Trophoblast cell (in vitro differentiated cells and primary cell): ENCODE data around the gene BAIAP2.
"Not testable (repeated sequence)": the region's sequence is repeated elsewhere in the genome, so short reads cannot be mapped to it uniquely, and the experiment has no call there.

Experiments used
- DNase-seq, 2 donors: peaks; one replicate each; pipeline ENCODE4 v3.0.0-alpha.2; 2016
- H2AFZ ChIP-seq: 2 replicates; pipeline ENCODE4 v1.6.1; 2013; ENCODE audit warnings: low read length, moderate library complexity, mild to moderate bottlenecking; ENCODE audit not compliant: insufficient read depth, poor library complexity
- H2AK5ac ChIP-seq: 2 replicates; pipeline ENCODE4 v1.6.1; 2013; ENCODE audit warnings: mild to moderate bottlenecking, low read length
- H2BK120ac ChIP-seq: 2 replicates; pipeline ENCODE4 v1.6.1; 2013; ENCODE audit warnings: low read length, mild to moderate bottlenecking, moderate library complexity; ENCODE audit not compliant: insufficient read depth, poor library complexity
- H2BK12ac ChIP-seq: 2 replicates; pipeline ENCODE4 v1.6.1; 2013; ENCODE audit warnings: mild to moderate bottlenecking, low read length, moderate library complexity
- H2BK5ac ChIP-seq: 2 replicates; pipeline ENCODE4 v1.6.1; 2013; ENCODE audit warnings: low read length, low read depth, moderate library complexity, mild to moderate bottlenecking; ENCODE audit not compliant: poor library complexity
- H3K14ac ChIP-seq: 2 replicates; pipeline ENCODE4 v1.6.1; 2013; ENCODE audit warnings: mild to moderate bottlenecking, low read length
- H3K18ac ChIP-seq: 2 replicates; pipeline ENCODE4 v1.6.1; 2013; ENCODE audit warnings: mild to moderate bottlenecking, low read length
- H3K23ac ChIP-seq: 2 replicates; pipeline ENCODE4 v1.6.1; 2013; ENCODE audit warnings: low read length
- H3K27ac ChIP-seq: 2 replicates; pipeline ENCODE4 v1.5.1; 2013; ENCODE audit warnings: low read depth, mild to moderate bottlenecking, inconsistent platforms, low read length, moderate library complexity
- H3K27me3 ChIP-seq: 2 replicates; pipeline ENCODE4 v1.6.1; 2013; ENCODE audit warnings: inconsistent platforms, mild to moderate bottlenecking, low read length, moderate library complexity; ENCODE audit not compliant: insufficient read depth
- H3K36me3 ChIP-seq, 2 experiments: 1 replicate in 1 of 2; 2 replicates in 1 of 2; pipeline ENCODE4 v1.6.1; 2013; ENCODE audit warnings: low read length in 2 of 2, mild to moderate bottlenecking in 2 of 2, moderate library complexity in 1 of 2; ENCODE audit not compliant: insufficient read depth in 2 of 2, control insufficient read depth in 1 of 2
- H3K4ac ChIP-seq: 2 replicates; pipeline ENCODE4 v1.6.1; 2013; ENCODE audit warnings: low read depth, mild to moderate bottlenecking, low read length, moderate library complexity
- H3K4me1 ChIP-seq, 2 experiments: 1 replicate in 1 of 2; 2 replicates in 1 of 2; pipeline ENCODE4 v1.6.1; 2013; ENCODE audit warnings: low read length in 2 of 2, mild to moderate bottlenecking in 2 of 2, moderate library complexity in 1 of 2; ENCODE audit not compliant: insufficient read depth in 2 of 2, control insufficient read depth in 1 of 2
- H3K4me2 ChIP-seq: 2 replicates; pipeline ENCODE4 v1.6.1; 2013; ENCODE audit warnings: inconsistent platforms, mild to moderate bottlenecking, low read length, moderate library complexity
- H3K4me3 ChIP-seq: 2 replicates; pipeline ENCODE4 v1.5.1; 2013; ENCODE audit warnings: mild to moderate bottlenecking, low read depth, low read length, inconsistent platforms
- H3K79me1 ChIP-seq: one replicate; pipeline ENCODE4 v1.6.1; 2013; ENCODE audit warnings: low read length
- H3K79me2 ChIP-seq: 2 replicates; pipeline ENCODE4 v1.6.1; 2013; ENCODE audit warnings: low read length, mild to moderate bottlenecking; ENCODE audit not compliant: control insufficient read depth, insufficient read depth, poor library complexity
- H3K9ac ChIP-seq: 2 replicates; pipeline ENCODE4 v1.6.1; 2013; ENCODE audit warnings: mild to moderate bottlenecking, low read length
- H3K9me3 ChIP-seq: 2 replicates; pipeline ENCODE4 v1.6.1; 2013; ENCODE audit warnings: low read depth, mild to moderate bottlenecking, control low read depth, inconsistent platforms, low read length; ENCODE audit not compliant: insufficient read depth
- H4K12ac ChIP-seq: 2 replicates; pipeline ENCODE4 v1.6.1; 2013; ENCODE audit warnings: low read depth, mild to moderate bottlenecking, low read length, moderate library complexity
- H4K8ac ChIP-seq: 2 replicates; pipeline ENCODE4 v1.6.1; 2013; ENCODE audit warnings: low read depth, mild to moderate bottlenecking, low read length, moderate library complexity
- H4K91ac ChIP-seq: one replicate; pipeline ENCODE4 v1.6.1; 2013; ENCODE audit warnings: low read depth, mild to moderate bottlenecking, low read length, moderate library complexity
- WGBS: extraction: QIAGEN DNeasy Blood & Tissue Kit; methylation state at CpG from one replicate; pipeline ENCODE4 v1.1.7; 2013; ENCODE audit warnings: missing lambda C conversion rate; ENCODE audit not compliant: insufficient read length, insufficient coverage; ENCODE audit errors: extremely low coverage; 5-methylcytosine and 5-hydroxymethylcytosine counted together

BAIAP2 gene

DNA sequence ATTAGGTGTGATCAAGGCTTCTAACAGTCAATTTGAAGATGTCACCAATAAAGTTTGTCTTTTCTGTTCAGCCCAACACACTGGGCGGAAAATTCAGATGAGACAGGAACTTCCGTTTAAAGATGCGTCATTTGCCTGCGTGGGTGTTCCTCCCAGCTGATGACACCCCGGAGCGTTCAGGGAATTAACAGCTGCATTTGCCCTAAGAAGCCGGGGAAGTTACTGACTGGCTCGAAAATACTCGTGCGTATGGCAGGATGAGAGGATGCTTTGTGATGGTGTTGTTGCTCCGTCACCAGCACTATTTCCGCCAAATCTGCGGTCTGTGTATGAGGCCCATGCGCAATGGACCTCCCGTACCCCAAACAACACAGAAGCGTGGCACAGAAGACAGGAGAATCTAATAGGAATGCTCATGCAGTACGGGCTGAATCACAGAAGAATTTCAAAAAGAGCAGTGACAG, 118.4 kb downstream of the BAIAP2 start:
- Histone ChIP-seq H2BK12ac (no peak overlapping the region), H2BK5ac (no peak overlapping the region), H4K12ac (no peak overlapping the region), H3K18ac (no peak overlapping the region), H3K27me3 (no peaks in the 10 kb centered on the region), H4K8ac (no peak overlapping the region), H3K4me3 (peak overlapping the region; percentile 30), H3K23ac (no peak overlapping the region), H3K14ac (no peak overlapping the region), H3K36me3 (no peaks in the 10 kb centered on the region), H3K4ac (no peak overlapping the region), H2BK120ac (no peak overlapping the region), H3K27ac (no peak overlapping the region), H3K9ac (no peak overlapping the region), H2AFZ (no peak overlapping the region), H3K4me1 (no peaks in the 10 kb centered on the region), H3K9me3 (no peaks in the 10 kb centered on the region), H3K4me2 (no peak overlapping the region), H3K79me2 (no peaks in the 10 kb centered on the region), H3K79me1 (no peaks in the 10 kb centered on the region), H4K91ac (no peak overlapping the region), H2AK5ac (no peak overlapping the region)
- DNase-seq = peak; percentile 19 to 46
- no CpG with 5 or more reads among the region's 17 CpGs for WGBS

GRCh38 chr17:81154016-81154415, 119.1 kb downstream of the BAIAP2 start:
- not testable (repeated sequence) for H2BK5ac ChIP-seq, H3K9ac ChIP-seq, H3K14ac ChIP-seq, H4K8ac ChIP-seq, H2BK120ac ChIP-seq, H3K79me1 ChIP-seq, H3K9me3 ChIP-seq, H3K18ac ChIP-seq, H3K4me1 ChIP-seq, H4K12ac ChIP-seq, H2AFZ ChIP-seq, H3K27ac ChIP-seq, H3K4ac ChIP-seq, H3K23ac ChIP-seq, H3K27me3 ChIP-seq, H3K36me3 ChIP-seq, H3K4me2 ChIP-seq, H3K4me3 ChIP-seq, H2AK5ac ChIP-seq, DNase-seq, H4K91ac ChIP-seq, H3K79me2 ChIP-seq, H2BK12ac ChIP-seq
- WGBS = no CpG with 5 or more reads among the region's 9 CpGs

GRCh38 chr17:81154961-81155360, 120.0 kb downstream of the BAIAP2 start:
- no peaks in the 10 kb centered on the region for H3K4me1 ChIP-seq
- no peak overlapping the region for H3K18ac ChIP-seq
- H3K9ac ChIP-seq = no peak overlapping the region
- no peaks in the 10 kb centered on the region for H3K79me1 ChIP-seq
- DNase-seq = peak in 1 of 2 donors; percentile 27
- H3K9me3 ChIP-seq = no peaks in the 10 kb centered on the region
- no peaks in the 10 kb centered on the region for H3K36me3 ChIP-seq
- no peak overlapping the region for H2BK5ac ChIP-seq
- no peaks in the 10 kb centered on the region for H3K27me3 ChIP-seq
- no peak overlapping the region for H2BK12ac ChIP-seq
- H2BK120ac ChIP-seq = no peak overlapping the region
- no peak overlapping the region for H3K14ac ChIP-seq
- H4K12ac ChIP-seq = no peak overlapping the region
- no peak overlapping the region for H2AK5ac ChIP-seq
- H3K4me3 ChIP-seq = no peak overlapping the region
- no peak overlapping the region for H4K91ac ChIP-seq
- no peak overlapping the region for H3K23ac ChIP-seq
- no peak overlapping the region for H3K4me2 ChIP-seq
- no peak overlapping the region for H2AFZ ChIP-seq
- no peak overlapping the region for H4K8ac ChIP-seq
- no peak overlapping the region for H3K4ac ChIP-seq
- no peak overlapping the region for H3K27ac ChIP-seq
- H3K79me2 ChIP-seq = no peaks in the 10 kb centered on the region
- no CpG with 5 or more reads among the region's 18 CpGs for WGBS

GRCh38 chr17:81156866-81157805, 122.2 kb downstream of the BAIAP2 start:
- no peak overlapping the region for H2BK120ac ChIP-seq
- no peak overlapping the region for H3K18ac ChIP-seq
- no peak overlapping the region for H3K27ac ChIP-seq
- H4K91ac ChIP-seq = no peak overlapping the region
- H3K79me1 ChIP-seq = no peaks in the 10 kb centered on the region
- H4K8ac ChIP-seq = no peak overlapping the region
- H3K14ac ChIP-seq = no peak overlapping the region
- H2BK12ac ChIP-seq = no peak overlapping the region
- H3K36me3 ChIP-seq = no peaks in the 10 kb centered on the region
- H4K12ac ChIP-seq = no peak overlapping the region
- no peak overlapping the region for H2BK5ac ChIP-seq
- no peak overlapping the region for H3K4me2 ChIP-seq
- H3K9me3 ChIP-seq = no peaks in the 10 kb centered on the region
- H3K4me3 ChIP-seq = no peak overlapping the region
- no peak for DNase-seq
- WGBS = no CpG with 5 or more reads among the region's 38 CpGs
- H3K9ac ChIP-seq = no peak overlapping the region
- no peaks in the 10 kb centered on the region for H3K27me3 ChIP-seq
- H3K79me2 ChIP-seq = no peaks in the 10 kb centered on the region
- H3K4me1 ChIP-seq = no peaks in the 10 kb centered on the region
- no peak overlapping the region for H2AFZ ChIP-seq
- H2AK5ac ChIP-seq = no peak overlapping the region
- no peak overlapping the region for H3K23ac ChIP-seq
- no peak overlapping the region for H3K4ac ChIP-seq
